GM18870 (cell line): Measurements from ENCODE around the gene SLC25A21.
"Not testable (repeated sequence)": the region's sequence is repeated elsewhere in the genome, so short reads cannot be mapped to it uniquely, and the experiment has no call there.

Source experiments
- ATAC-seq: cut with Tn5 transposase; IDR thresholded peaks from one replicate; pipeline ENCODE4 v1.9.1; 2021; ENCODE audit warnings: moderate library complexity; ENCODE audit not compliant: unreplicated experiment

SLC25A21 gene

DNA sequence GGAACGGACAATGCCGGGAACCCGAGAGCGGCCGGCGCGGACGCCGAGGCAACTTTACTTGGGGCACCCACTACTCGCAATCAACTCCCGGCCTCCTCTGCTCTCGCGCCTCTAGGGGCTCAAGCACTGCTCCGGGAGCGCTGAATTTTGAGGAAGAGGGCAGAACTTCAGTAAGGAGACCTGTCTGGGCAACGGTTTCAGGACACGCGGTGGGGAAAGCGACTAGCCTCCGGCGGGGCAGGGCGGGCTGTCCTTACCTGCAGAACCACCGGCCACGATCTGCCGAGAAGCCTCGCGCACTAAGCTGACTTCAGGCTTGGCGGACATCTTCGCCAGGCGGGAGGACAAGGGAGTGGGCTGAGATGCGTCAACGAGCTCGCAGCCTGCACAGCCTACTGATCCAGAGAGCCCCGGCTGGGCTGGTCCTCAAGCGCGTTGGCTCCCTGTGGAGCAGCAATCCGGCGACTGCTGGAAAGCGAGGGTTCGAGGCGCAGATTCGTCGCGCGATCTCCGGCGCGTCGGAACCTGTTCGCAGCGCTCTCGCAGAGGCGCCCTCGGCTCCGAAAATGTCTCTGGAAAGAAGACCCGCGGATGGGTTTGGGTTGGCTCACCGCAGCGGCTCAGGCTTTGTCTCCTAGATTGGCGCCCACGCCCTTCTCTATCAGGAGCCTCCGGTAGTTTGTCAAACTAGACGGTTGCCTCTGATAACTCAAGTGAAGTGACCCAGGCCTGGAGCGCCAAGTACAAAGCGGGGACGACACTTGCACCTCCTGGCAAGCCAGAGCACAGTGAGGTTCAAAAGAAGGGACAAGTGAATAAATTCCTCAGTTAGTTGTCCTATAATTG lies at the start of gene SLC25A21:
Gene SLC25A21, minus strand, starts transcription at position 583 of the 846 bp plus-strand sequence.
- ATAC-seq: no peak

DNA sequence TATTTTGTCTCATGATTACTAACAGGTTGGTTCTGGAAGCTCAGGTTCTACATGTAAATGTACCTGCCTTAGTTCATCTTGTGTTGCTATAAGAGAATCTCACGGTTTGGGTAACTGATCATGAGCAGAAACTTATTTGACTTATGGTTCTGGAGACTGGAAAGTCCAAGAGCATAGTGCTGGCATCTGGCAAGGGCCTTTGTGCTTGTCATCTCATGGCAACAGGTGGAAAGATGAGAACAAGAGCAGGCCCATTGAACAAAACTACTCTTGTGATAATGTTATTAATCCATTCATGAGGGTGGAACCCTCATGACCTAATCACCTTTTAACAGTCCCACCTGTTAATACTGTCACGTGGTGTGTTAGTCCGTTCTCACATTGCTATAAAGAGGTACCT lies 48.7 kb upstream of the SLC25A21 start:
- ATAC-seq: no peak

- ATAC-seq: no peak
These were observed 42.9 kb upstream of the SLC25A21 start for GRCh38 chr14:37215345-37215744.

DNA sequence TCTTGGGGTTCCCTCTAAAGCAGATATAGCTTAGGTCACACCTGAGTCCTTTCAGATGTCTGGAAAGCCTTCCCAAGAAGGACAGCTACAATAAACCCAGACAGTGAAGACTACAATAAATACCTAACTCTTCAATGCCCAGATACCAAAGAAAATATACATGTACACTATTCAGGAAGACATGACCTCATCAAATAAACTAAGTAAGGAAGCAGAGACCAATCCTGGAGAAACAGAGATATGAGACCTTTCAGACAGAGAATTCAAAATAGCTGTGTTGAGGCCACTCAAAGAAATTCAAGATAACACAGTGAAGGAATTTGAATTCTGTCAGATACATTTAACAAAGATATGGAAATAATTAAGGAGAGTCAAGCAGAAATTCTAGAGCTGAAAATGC lies 40.6 kb upstream of the SLC25A21 start:
- no peak for ATAC-seq

GRCh38 chr14:37210448-37210847 lies 38.0 kb upstream of the SLC25A21 start:
- ATAC-seq: no peak

DNA sequence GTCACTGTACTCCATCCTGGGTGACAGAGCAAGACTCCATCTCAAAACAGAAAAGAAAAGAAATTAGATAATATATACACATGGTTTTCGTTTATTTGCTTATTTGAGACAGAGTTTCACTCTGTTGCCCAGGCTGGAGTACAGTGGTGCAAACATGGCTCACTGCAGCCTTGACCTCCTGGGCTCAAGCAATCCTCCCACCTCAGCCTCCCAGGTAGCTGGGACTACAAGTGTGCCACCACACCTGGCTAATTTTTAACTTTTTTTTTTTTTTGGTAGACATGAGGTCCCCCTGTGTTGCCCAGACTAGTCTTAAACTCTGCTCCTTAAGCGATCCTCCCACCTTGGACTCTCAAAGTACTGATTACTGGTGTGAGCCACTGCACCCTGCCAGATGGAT lies 37.2 kb upstream of the SLC25A21 start:
- ATAC-seq: not testable (repeated sequence)

DNA sequence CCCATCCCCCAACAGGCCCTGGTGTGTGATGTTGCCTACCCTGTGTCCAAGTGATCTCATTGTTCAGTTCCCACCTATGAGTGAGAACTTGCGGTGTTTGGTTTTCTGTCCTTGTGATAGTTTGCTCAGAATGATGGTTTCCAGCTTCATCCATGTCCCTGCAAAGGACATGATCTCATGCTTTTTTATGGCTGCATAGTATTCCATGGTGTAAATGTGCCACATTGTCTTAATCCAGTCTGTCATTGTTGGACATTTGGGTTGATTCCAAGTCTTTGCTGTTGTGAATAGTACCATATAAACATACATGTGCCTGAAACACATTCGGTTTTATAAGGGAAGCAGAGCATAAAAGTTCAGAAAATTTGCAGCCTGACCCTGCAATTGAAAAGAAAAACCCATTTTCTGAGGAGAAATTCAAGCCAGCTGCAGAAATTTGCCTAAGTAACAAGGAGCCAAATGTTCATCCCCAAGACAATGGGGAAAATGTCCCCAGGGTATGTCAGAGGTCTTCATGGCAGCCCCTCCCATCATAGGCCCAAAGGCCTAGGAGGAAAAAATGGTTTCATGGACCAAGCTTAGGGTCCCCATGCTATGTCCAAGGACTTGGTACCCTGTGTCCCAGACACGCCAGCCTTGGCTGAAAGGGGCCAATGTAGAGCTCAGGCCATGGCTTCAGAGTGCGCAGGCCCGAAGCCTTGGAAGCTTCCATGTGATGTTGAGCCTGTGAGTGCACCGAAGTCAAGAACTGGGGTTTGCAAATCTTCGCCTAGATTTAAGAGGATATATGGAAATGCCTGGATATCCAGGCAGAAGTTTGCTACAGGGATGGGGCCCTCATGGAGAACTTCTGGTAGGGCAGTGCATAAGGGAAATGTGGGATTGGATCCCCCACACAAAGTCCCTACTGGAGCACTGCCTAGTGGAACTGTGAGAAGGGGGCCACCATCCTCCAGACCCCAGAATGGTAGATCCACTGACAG lies 33.5 kb upstream of the SLC25A21 start:
- ATAC-seq: not testable (repeated sequence)

DNA sequence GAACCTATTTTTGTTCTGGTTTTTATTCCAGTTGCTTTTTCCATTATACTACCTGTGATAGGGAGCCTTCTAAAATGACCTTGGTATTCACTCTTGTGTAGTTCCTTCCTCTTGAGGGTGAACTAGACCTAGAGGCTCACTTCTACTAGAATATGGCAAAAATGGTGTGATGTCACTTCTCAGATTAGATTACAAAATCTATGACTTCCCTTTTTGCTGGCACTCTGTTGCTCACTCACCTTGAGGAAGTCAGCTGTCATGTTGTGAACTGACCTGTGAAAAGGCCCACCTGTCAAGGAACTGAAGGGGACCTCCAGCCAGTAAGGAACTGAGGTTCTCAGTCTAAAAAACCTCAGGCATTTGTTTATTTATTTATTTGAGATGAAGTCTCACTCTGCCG lies 31.0 kb upstream of the SLC25A21 start:
- no peak for ATAC-seq

- no peak for ATAC-seq
These were observed 30.4 kb upstream of the SLC25A21 start for GRCh38 chr14:37202812-37203211.

- no peak for ATAC-seq
These were observed 29.9 kb upstream of the SLC25A21 start for GRCh38 chr14:37202265-37202664.

- no peak for ATAC-seq
These were observed 29.3 kb upstream of the SLC25A21 start for GRCh38 chr14:37201724-37202123.

- ATAC-seq: no peak
These were observed 26.5 kb upstream of the SLC25A21 start for GRCh38 chr14:37198907-37199306.

DNA sequence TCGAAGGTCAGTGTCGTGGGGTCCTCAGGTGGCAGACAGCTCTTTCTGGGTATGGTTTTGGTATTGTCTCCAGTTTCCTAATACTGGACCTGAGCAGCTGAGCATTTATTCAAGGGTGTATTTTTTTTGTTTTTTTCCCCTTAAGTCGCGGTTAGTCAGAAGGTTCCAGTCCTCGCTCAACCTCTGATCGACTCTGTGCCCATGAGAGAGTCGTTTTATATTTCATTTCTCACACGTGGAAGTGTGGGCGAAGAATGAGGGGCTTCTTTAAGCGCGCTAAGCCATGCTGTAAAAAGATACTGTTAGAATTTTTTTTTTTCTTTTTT lies 25.8 kb upstream of the SLC25A21 start:
- ATAC-seq: no peak

DNA sequence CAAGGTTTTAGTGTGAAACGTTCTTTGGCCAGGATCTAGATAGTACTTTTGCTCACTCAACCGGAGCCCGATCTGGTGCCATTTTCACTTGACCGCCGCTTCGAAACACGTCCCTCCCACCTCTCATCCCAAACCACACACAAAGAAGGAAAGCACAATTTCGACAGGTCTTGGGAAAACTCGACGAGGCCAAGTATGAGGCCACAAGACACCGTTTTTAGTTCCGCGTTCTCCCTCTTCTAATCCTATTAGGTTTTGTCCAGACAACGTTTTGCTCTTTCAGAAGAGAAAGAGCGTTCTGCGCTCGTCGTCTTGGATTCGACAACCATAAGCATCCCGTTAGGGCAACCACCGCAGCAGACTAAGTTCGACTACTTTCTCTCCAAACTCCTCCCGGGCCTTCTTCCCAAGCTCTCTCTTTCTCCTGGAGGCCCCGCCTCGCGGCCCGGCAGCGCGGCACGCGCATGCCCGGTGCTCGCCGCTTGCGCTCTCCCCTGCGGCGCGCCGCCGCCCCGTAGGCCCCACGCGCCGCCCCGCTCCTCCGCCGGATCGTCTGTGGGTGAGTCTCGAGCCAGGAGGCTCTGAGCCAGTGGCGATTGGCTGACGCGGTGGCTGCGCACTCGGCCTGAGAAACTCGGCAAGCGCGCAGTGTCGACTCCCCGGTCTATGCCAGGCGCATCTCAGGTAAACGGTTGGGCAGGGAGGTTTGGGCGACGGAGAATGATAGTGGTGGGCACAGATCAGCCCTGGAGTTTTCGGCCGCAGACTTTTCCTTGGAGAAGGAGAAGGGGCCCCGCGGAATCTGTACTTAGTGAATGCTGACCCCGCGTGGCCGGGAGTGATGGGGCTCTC lies 25.2 kb upstream of the SLC25A21 start, which contains the start of gene MIPOL1:
Gene MIPOL1, plus strand, starts transcription at position 517 of the 852 bp plus-strand sequence. CDS start 49,952 bp downstream, outside the sequence.
- ATAC-seq: no peak

GRCh38 chr14:37196604-37197420 lies 24.4 kb upstream of the SLC25A21 start:
- ATAC-seq: no peak

DNA sequence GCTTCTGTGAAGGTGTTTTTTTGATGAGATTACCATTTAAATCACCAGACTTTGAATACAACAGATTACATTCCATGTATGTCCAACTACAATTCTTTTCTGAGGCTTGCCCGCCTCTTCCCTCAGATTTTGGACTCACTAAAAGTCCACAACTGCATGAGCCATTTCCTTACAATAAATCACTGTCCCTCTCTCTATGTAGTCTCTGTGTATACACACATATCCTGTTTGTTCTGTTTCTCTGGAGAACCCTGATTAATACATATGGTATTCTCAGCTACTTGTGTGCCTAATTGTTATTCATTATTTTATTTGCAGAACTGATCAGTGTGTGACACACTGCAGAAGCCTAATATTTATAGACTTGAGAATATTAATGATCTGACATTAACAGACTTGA lies 22.9 kb upstream of the SLC25A21 start:
- no peak for ATAC-seq

- no peak for ATAC-seq
These were observed 22.3 kb upstream of the SLC25A21 start for GRCh38 chr14:37194698-37195097.

DNA sequence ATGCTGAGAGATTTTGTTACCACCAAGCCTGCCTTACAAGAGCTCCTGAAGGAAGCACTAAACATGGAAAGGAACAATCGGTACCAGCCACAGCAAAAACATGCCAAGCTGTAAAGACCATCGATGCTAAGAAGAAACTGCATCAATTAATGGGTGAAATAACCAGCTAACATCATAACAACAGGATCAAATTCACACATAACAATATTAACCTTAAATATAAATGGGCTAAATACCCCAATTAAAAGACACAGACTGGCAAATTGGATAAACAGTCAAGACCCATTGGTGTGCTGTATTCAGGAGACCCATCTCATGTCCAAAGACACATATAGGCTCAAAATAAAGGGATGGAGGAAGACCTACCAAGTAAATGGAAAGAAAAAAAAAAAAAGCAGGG lies 17.3 kb upstream of the SLC25A21 start:
- ATAC-seq: not testable (repeated sequence)

DNA sequence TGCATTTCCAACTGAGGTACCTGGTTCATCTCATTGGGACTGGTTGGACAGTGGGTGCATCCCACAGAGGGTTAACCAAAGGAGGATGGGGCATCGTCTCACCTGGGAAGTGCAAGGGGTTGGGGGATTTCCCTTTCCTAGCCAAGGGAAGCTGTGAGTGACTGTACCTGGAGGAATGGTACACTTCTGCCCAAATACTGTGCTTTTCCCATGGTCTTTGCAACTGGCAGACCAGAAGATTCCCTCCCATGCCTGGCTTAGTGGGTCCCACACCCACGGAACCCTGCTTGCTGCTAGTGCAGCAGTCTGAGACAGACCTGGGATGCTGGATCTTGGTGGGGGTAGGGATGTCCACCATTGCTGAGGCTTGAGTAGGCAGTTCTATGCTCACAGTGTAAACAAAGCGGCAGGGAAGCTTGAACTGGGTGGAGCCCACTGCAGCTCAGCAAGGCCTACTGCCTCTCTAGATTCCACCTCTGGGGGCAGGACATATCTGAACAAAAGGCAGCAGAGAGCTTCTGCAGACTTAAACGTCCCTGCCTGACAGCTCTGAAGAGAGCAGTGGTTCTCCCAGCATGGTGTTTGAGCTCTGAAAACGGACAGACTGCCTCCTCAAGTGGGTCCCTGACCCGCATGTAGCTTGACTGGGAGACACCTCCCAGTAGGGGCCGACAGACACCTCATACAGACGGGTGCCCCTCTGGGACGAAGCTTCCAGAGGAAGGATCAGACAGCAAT lies 15.6 kb upstream of the SLC25A21 start:
- not testable (repeated sequence) for ATAC-seq
